ENCODE results near the gene WSB2. TPM values are rescaled to one million over a fixed set of nuclear protein-coding genes. Genes with fewer than 3 reads are reported as not detected.

Gene WSB2
- polyA plus RNA-seq, 2 donors = 41.2 to 41.4 TPM

DNA sequence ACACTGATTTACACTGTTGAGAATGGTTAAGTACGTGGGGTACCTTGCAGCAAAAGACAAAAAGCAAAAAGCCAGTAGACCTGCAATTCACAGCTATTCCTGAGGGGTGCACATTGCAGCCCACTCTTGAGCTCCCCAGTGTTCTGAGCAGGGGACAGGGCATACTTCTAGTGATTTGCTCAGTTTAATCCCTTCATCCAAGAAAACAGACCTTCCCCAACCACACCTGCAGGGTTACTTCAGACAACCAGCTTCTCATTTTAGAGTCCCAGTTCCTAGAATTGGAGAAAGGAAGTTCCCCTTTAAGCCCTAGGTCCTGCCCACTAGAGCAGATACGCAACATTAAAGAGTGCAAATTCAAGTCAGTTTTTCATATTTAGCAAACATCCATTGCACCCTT, 3.6 kb upstream of the WSB2 start:
- 46 to 57% methylated on average over 2 of the region's 2 CpGs for WGBS, 2 donors
- H3K27me3 ChIP-seq (ENCODE audit: control insufficient read depth in 1 of 2, insufficient read depth in 2 of 2, low read length in 2 of 2) = no peaks in the 10 kb centered on the region
- no peak overlapping the region for H3K4me3 ChIP-seq (ENCODE audit: low read depth in 1 of 2, low read length in 2 of 2)
- no peaks in the 10 kb centered on the region for H3K36me3 ChIP-seq (ENCODE audit: control insufficient read depth in 2 of 2, insufficient read depth in 2 of 2, low read length in 1 of 2)
- H3K4me1 ChIP-seq (ENCODE audit: control insufficient read depth in 2 of 2, insufficient read depth in 2 of 2, low read length in 1 of 2) = no peaks in the 10 kb centered on the region
- H3K27ac ChIP-seq (ENCODE audit: low read depth in 2 of 2, low read length in 1 of 2) = no peak overlapping the region
- no peaks in the 10 kb centered on the region for H3K9me3 ChIP-seq (ENCODE audit: control insufficient read depth in 2 of 2, insufficient read depth in 1 of 2, low read depth in 1 of 2, low read length in 1 of 2)

DNA sequence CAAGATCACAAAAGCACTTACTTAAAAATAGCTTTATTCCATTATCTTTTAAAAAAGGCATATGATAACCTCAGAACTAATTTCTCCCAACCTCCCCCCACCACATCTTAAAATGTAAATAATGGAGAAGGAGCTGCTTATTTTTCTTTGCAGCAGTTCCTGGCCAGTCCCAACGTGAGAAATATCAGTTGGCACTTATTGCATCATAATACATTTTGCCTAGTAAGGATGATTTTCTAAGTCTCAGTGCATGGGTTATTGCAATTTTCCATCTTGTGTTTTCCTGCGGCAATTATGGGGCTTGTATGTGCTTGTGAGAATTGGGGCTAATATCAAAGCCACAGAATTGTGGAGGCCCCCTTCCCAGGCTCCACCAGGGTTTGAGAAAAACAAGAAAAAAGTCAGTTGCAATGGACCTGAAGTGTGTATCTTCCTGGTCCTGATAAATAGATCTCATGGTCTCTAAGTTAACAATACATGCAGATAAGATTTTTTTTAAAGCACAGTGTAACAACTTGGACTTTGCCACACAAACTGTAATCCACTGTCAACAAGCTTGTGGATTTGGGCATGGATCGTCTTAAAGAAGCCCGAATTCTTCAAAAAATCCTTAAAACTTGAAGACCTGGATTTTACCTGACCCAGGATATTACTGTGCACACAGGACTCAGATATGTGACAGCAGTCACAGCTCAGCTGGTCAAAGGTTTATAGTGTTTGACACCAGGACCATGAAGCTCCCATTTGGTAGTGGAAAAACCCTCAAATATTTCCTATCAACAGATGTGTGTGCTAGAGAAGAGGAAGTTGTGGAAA, 2.8 kb upstream of the WSB2 start:
- 54 to 66% methylated on average over 4 of the region's 4 CpGs for WGBS, 2 donors
- H3K27ac ChIP-seq (ENCODE audit: low read depth in 2 of 2, low read length in 1 of 2) = no peak overlapping the region

DNA sequence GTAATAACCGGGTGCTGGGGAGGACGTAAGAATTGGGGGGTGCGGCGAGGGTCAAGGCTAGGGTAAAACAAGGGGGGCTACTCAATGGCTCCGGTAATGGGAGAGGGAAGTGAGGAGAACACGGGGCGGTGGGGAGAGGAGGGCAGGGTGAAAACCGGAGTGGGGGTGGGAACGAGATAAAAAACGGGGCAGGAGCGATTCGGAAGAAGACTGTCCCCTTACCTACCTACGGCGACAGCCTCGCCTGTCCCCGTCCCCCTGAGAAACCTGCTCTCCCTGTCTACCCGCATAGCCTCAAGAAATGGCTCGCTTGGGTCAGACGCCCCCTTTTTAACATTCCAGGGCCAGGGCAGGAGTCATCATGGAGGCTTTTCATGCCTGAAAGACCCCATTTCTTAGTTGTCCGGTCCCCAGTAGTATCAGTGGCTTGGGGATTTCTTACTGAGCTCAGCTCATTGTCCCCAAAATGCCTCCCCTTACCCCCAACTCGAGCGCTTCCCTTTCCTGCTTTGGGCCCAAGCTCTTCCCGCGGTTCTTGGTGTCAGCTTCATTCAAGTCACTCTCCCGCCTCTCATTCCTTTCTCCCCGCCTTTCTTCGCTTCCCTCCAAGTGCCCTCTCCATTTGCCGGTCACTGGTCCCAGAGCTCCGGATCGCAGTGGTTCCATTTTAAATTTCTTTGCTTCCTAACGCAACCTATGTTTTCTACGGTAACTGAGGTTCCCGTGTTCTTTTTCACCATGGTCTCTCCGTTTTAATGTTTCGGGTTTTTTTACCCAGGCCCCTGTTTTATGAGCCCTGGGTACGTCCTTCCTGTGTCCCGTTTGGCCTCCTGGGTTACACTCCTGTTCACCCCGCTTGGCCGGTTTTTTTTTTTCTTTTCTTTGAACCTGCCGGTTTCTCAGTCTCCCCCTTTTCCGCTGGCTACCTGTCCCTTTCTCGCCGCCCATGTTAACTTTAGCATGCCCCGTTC, 1.2 kb upstream of the WSB2 start:
- peak overlapping the region; percentile 80 to 88 for H3K4me3 ChIP-seq (ENCODE audit: low read depth in 1 of 2, low read length in 2 of 2)
- no peaks in the 10 kb centered on the region for H3K9me3 ChIP-seq (ENCODE audit: control insufficient read depth in 2 of 2, insufficient read depth in 1 of 2, low read depth in 1 of 2, low read length in 1 of 2)
- no peaks in the 10 kb centered on the region for H3K36me3 ChIP-seq (ENCODE audit: control insufficient read depth in 2 of 2, insufficient read depth in 2 of 2, low read length in 1 of 2)
- H3K27ac ChIP-seq (ENCODE audit: low read depth in 2 of 2, low read length in 1 of 2) = peak overlapping the region; percentile 97
- WGBS, 2 donors = 1 to 3% methylated on average over 43 to 44 of the region's 44 CpGs
- H3K27me3 ChIP-seq (ENCODE audit: control insufficient read depth in 1 of 2, insufficient read depth in 2 of 2, low read length in 2 of 2) = no peaks in the 10 kb centered on the region
- no peaks in the 10 kb centered on the region for H3K4me1 ChIP-seq (ENCODE audit: control insufficient read depth in 2 of 2, insufficient read depth in 2 of 2, low read length in 1 of 2)

More for the DNA sequence above, 2.8 kb upstream of the WSB2 start:
- no peaks in the 10 kb centered on the region for H3K4me1 ChIP-seq (ENCODE audit: control insufficient read depth in 2 of 2, insufficient read depth in 2 of 2, low read length in 1 of 2)
- H3K36me3 ChIP-seq (ENCODE audit: control insufficient read depth in 2 of 2, insufficient read depth in 2 of 2, low read length in 1 of 2) = no peaks in the 10 kb centered on the region
- no peak overlapping the region for H3K4me3 ChIP-seq (ENCODE audit: low read depth in 1 of 2, low read length in 2 of 2)
- H3K9me3 ChIP-seq (ENCODE audit: control insufficient read depth in 2 of 2, insufficient read depth in 1 of 2, low read depth in 1 of 2, low read length in 1 of 2) = no peaks in the 10 kb centered on the region
- no peaks in the 10 kb centered on the region for H3K27me3 ChIP-seq (ENCODE audit: control insufficient read depth in 1 of 2, insufficient read depth in 2 of 2, low read length in 2 of 2)

DNA sequence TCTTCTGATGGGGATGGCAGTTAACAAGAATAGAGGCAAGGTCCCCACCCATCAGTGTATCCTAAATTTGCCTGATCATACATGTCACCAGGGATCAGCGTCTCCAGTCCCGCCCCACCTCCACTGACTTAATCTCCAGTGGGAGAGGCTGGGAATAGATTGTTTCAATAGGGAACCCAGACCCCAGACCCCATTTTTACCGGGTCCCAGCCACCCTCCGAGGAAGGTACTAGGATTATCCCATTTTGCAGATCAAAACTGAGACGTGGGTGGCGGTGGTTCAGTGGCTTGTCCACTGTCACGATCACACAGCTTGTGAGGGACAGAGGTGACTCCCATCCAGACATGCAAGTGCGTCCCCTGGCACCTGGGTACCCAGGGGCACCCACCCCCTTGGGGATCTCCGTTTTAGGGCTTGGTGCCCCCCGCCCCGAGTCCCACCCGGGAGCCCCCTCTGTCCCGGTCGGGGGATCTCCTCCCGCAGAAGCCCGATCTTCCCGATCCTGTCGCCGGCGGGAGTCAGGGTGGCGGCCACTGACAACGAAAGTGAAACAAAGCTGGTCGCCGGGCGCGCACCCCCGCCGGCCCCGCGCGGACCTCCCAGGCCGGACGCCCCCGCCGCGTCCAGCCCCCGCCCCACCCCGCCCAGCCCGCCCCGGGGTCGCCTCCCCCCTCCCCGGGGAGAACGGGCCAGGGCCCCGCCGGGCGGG, 523 bp downstream of the WSB2 start:
- WGBS, 2 donors = 1 to 2% methylated on average over 36 to 45 of the region's 46 CpGs
- Histone ChIP-seq H3K9me3 (ENCODE audit: control insufficient read depth in 2 of 2, insufficient read depth in 1 of 2, low read depth in 1 of 2, low read length in 1 of 2) (no peaks in the 10 kb centered on the region), H3K4me3 (ENCODE audit: low read depth in 1 of 2, low read length in 2 of 2) (peak overlapping the region; percentile 80 to 88), H3K27me3 (ENCODE audit: control insufficient read depth in 1 of 2, insufficient read depth in 2 of 2, low read length in 2 of 2) (no peaks in the 10 kb centered on the region), H3K36me3 (ENCODE audit: control insufficient read depth in 2 of 2, insufficient read depth in 2 of 2, low read length in 1 of 2) (no peaks in the 10 kb centered on the region), H3K4me1 (ENCODE audit: control insufficient read depth in 2 of 2, insufficient read depth in 2 of 2, low read length in 1 of 2) (peaks cover 0 to 3% of the 10 kb centered on the region in 2 donors), H3K27ac (ENCODE audit: low read depth in 2 of 2, low read length in 1 of 2) (peak overlapping the region; percentile 97)

DNA sequence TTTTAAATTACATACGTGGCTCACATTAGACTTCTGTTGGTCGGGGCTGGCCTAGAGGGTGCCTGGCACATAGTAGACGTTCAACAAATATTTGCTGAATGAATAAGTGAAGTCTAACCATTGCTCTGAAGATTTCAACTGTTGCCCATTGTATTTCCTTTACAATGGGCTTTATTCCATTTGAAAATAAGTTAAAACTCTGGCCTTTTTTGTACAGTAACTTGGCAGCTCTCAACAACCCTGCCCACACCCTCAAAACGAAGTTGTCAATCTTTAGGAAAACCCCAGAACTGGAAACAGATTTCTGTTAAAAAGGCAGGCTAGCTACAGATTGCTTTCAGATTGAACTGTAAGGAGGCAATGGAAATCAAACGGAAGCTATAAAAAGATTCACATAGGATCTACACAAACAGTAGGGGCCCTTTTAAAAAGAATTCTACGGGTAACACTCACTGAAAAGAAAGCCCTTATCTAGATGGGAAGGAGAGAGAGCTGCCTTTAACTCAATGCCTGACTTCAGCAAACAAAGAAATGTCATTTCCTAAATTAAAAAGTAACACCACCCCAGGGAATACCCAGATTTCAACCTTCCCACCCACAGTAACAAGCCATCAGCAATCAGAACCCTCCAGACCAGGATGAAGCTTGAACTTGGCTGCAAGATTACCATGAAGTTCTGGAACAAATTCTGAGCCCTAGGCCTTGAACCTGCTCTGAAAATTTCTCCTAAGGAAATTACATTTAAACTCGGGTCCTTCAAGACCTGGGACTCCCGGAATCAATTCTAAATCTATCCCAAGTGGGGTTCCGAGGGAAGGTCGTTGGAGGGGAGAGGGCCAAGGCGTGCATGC, 1.4 kb downstream of the WSB2 start:
- no peaks in the 10 kb centered on the region for H3K36me3 ChIP-seq (ENCODE audit: control insufficient read depth in 2 of 2, insufficient read depth in 2 of 2, low read length in 1 of 2)
- peak overlapping the region; percentile 97 for H3K27ac ChIP-seq (ENCODE audit: low read depth in 2 of 2, low read length in 1 of 2)
- WGBS, 2 donors = 14 to 15% methylated on average over 11 of the region's 11 CpGs
- H3K4me1 ChIP-seq (ENCODE audit: control insufficient read depth in 2 of 2, insufficient read depth in 2 of 2, low read length in 1 of 2) = peaks cover 0 to 3% of the 10 kb centered on the region in 2 donors
- no peaks in the 10 kb centered on the region for H3K9me3 ChIP-seq (ENCODE audit: control insufficient read depth in 2 of 2, insufficient read depth in 1 of 2, low read depth in 1 of 2, low read length in 1 of 2)
- peak overlapping the region in 1 of 2 donors; percentile 80 for H3K4me3 ChIP-seq (ENCODE audit: low read depth in 1 of 2, low read length in 2 of 2)
- no peaks in the 10 kb centered on the region for H3K27me3 ChIP-seq (ENCODE audit: control insufficient read depth in 1 of 2, insufficient read depth in 2 of 2, low read length in 2 of 2)

DNA sequence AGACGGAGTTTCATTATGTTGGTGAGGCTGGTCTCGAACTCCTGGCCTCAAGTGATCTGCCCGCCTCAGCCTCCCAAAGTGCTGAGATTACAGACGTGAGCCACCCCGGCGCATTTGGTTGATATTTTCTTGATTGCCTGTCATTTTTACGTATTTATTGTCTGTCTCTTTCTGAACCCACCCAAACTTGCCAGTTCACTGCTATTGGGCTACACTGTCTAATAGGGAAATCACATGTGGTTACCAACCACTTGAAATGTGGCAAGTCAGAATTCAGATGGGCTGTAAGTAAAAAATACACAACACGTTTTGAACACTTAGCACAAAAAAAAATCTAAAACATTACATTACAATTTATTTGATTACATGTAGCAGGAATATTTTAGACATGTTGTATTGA, 2.1 kb downstream of the WSB2 start:
- Histone ChIP-seq H3K36me3 (ENCODE audit: control insufficient read depth in 2 of 2, insufficient read depth in 2 of 2, low read length in 1 of 2) (no peaks in the 10 kb centered on the region), H3K4me1 (ENCODE audit: control insufficient read depth in 2 of 2, insufficient read depth in 2 of 2, low read length in 1 of 2) (peaks cover 0 to 3% of the 10 kb centered on the region in 2 donors), H3K4me3 (ENCODE audit: low read depth in 1 of 2, low read length in 2 of 2) (no peak overlapping the region), H3K9me3 (ENCODE audit: control insufficient read depth in 2 of 2, insufficient read depth in 1 of 2, low read depth in 1 of 2, low read length in 1 of 2) (no peaks in the 10 kb centered on the region), H3K27me3 (ENCODE audit: control insufficient read depth in 1 of 2, insufficient read depth in 2 of 2, low read length in 2 of 2) (no peaks in the 10 kb centered on the region), H3K27ac (ENCODE audit: low read depth in 2 of 2, low read length in 1 of 2) (no peak overlapping the region)
- WGBS, 2 donors = 88 to 90% methylated on average over 8 of the region's 8 CpGs

DNA sequence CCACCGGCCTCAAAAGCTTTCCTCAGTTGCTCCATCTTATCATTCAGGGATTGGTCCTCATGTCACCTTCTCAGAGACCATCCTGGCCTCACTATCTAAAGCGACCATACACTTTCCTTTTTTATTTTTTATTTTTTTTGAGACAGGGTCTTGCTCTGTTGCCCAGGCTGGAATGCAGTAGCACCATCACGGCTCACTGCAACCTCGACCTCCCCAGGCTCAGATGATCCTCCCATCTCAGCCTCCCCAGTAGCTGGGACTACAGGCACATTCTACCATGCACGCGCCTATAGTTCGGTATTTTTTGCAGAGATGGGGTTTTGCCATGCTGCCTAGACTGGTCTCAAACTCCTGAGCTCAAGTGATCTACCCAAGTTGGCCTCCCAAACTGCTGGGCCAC, 2.8 kb downstream of the WSB2 start:
- Histone ChIP-seq H3K4me1 (ENCODE audit: control insufficient read depth in 2 of 2, insufficient read depth in 2 of 2, low read length in 1 of 2) (peaks cover 0 to 3% of the 10 kb centered on the region in 2 donors), H3K9me3 (ENCODE audit: control insufficient read depth in 2 of 2, insufficient read depth in 1 of 2, low read depth in 1 of 2, low read length in 1 of 2) (no peaks in the 10 kb centered on the region), H3K4me3 (ENCODE audit: low read depth in 1 of 2, low read length in 2 of 2) (no peak overlapping the region), H3K27ac (ENCODE audit: low read depth in 2 of 2, low read length in 1 of 2) (no peak overlapping the region), H3K36me3 (ENCODE audit: control insufficient read depth in 2 of 2, insufficient read depth in 2 of 2, low read length in 1 of 2) (no peaks in the 10 kb centered on the region), H3K27me3 (ENCODE audit: control insufficient read depth in 1 of 2, insufficient read depth in 2 of 2, low read length in 2 of 2) (no peaks in the 10 kb centered on the region)
- 93 to 95% methylated on average over 7 of the region's 7 CpGs for WGBS, 2 donors

DNA sequence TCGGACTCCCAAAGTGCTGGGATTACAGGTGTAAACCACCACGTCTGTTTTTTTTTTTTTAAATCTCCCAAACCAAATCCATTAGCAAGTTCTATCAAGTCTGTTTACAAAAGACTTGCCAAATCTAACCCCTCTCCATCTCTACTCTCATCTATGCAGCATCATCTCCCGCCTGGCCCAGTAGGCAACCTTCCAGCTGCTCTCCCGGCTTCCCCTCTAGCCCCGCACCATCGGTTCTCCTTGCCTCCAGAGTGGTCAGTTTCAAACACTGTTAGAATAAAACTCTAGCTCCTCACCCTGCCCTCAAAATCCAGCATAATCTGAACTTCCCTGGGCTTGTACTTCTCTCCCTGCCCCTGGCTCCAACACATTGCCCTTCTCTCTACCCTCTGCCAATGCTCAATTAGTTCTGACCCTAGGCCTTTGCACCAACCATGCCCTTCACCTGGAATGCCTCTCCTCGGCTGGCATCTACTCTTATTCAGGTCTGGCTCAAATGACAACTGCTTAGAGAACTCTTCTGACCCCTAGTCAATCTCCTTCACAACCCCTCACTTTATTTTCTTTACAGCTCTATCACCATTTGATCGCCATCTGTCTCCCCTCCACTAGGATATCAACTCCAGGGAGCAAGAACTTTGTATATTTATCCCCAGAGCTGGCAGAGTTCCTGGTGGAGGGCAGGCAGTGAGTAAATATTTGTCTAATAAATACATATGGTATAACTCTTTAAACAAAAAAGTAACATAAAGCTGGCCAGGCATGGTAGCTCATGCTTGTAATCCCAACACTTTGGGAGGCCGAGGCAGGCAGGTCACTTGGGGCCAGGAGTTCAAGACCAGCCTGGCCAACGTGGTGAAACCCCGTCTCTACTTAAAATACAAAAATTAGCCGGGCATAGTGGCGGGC, 4.9 kb downstream of the WSB2 start:
- WGBS, 2 donors = 62 to 67% methylated on average over 13 of the region's 13 CpGs
- H3K9me3 ChIP-seq (ENCODE audit: control insufficient read depth in 2 of 2, insufficient read depth in 1 of 2, low read depth in 1 of 2, low read length in 1 of 2) = no peaks in the 10 kb centered on the region
- H3K4me3 ChIP-seq (ENCODE audit: low read depth in 1 of 2, low read length in 2 of 2) = no peak overlapping the region
- no peak overlapping the region for H3K27ac ChIP-seq (ENCODE audit: low read depth in 2 of 2, low read length in 1 of 2)
- H3K36me3 ChIP-seq (ENCODE audit: control insufficient read depth in 2 of 2, insufficient read depth in 2 of 2, low read length in 1 of 2) = no peaks in the 10 kb centered on the region
- peaks cover 3 to 11% of the 10 kb centered on the region in 2 donors for H3K4me1 ChIP-seq (ENCODE audit: control insufficient read depth in 2 of 2, insufficient read depth in 2 of 2, low read length in 1 of 2)
- H3K27me3 ChIP-seq (ENCODE audit: control insufficient read depth in 1 of 2, insufficient read depth in 2 of 2, low read length in 2 of 2) = no peaks in the 10 kb centered on the region
